ENCODE measurements around the gene TCF23.

The TCF23 gene

DNA sequence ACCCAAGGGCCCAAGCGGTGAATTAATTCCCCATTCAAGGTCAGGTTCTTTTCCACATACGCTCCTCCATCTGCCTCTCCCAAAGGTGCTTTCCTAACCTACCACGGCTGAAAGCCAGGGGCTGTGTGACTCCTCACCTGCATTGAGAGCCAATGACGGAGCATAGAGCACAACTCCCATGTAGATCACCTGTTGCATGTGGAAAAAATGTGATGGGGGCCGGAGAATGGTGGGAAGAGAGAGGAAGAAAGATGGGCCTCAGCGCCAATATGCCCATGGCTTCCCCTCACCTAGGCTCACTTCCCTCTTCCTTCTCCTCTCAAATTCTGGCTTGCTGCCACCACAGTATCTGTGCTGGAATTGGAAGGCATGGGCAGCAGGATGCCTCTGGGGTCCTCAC is 57.5 kb downstream of the TCF23 start:
- Histone ChIP-seq H3K4me2 (ENCODE audit: low read depth, low read length, poor library complexity, severe bottlenecking) (no peak overlapping the region), H3K36me3 (ENCODE audit: insufficient read depth, low read length) (peaks cover 44% of the 10 kb centered on the region; the same call in 1 of the 2 replicates), H3K9ac (ENCODE audit: low read depth, low read length, poor library complexity, severe bottlenecking) (no peak overlapping the region), H3K27me3 (ENCODE audit: insufficient read depth, low read length, poor library complexity, severe bottlenecking) (no peaks in the 10 kb centered on the region), H3K79me2 (ENCODE audit: insufficient read depth, low read length) (peaks cover 27% of the 10 kb centered on the region; the same call in 1 of the 2 replicates), H3K4me3 (ENCODE audit: low read length, poor library complexity, severe bottlenecking) (no peak overlapping the region), H3F3A (ENCODE audit: low read depth) (no peaks in the 10 kb centered on the region), H4K20me1 (ENCODE audit: insufficient read depth, low read length, poor library complexity, severe bottlenecking) (no peaks in the 10 kb centered on the region), H3K9me2 (replicated peaks; ENCODE audit: low read depth, low read length) (no peaks in the 10 kb centered on the region), H2AFZ (ENCODE audit: low read length) (no peak overlapping the region), H3K4me1 (ENCODE audit: insufficient read depth, low read length, poor library complexity, severe bottlenecking) (peaks cover 13% of the 10 kb centered on the region), H3K9me3 (ENCODE audit: insufficient read depth, low read depth, low read length) (no peaks in the 10 kb centered on the region)
- TF ChIP-seq EZH2phosphoT487 (IDR thresholded peaks at IDR 0.05; ENCODE audit: borderline replicate concordance) (no peak), CTCF (conservative IDR thresholded peaks at IDR 0.05; ENCODE audit: low read length) (no peak)

Measured in Loucy (cell line).